OCI-M2 (cell line): ENCODE measurements around the gene KCNIP1.
"Not testable (repeated sequence)": the region's sequence is repeated elsewhere in the genome, so short reads cannot be mapped to it uniquely, and the experiment has no call there.

Experiments used
- DNase-seq: peaks from one replicate; lab custom pipeline; 2025; ENCODE audit not compliant: unreplicated experiment; lab: John Stamatoyannopoulos, UW

The KCNIP1 gene

DNA sequence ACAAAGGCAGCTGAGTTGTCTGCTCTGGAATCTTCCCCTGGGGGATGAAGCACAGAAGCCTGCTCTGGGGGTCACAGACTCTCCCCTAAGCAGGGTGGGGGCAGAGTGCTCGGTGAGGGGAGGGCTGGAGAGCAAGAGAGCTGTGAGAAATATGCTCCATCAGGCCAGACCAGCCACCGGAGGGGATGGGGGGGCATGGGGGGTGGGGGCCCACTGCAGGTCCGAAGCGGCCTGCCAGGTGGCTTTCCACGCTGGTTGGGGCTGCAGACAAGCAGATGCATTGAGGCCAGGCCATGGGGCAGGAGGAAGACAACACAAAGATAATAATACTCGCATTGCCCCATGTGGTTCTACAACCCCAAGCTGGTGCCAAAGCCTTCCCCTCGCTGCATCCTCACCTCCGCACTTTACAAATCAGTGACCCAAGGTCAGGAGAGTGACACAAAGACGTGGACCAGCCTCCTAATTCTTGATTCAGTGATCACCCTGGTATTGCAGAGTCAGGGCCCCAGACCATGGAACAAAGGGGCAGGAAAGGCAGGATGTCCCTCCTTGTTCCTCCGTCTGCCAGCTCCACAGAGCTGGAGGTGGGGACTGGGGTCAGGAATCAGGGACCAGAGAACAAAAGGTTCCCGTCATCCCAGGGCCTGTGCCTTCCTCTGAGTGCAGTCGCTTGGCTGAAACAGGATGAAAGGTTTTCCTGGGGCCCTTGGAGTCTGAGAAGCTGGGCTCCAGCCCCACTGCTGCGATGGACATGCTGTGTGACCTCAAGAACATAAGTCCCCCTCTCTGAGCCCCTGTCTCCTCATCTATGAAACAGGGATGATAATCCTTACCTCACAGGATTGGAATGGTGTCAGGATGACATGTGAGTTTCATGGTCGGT is 242.5 kb downstream of the KCNIP1 start:
- DNase-seq = no peak

DNA sequence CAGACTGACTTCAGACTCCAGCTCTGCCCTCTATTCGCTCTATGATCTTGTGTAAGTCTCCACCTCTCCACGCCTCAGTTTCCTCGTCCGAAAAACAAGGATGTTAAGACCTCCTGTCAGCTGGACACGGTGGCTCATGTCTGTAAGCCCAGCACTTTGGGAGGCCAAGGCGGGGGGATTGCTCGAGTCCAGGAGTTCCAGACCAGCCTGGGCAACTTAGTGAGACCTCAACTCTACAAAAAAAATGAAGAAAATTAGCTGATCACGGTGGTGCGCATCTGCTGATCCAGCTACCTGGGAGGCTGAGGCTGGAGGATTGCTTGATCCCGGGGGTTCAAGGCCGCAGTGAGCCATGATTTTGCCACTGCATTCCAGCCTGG is 243.1 kb downstream of the KCNIP1 start:
- DNase-seq = no peak

GRCh38 chr5:170747357-170747756 is 243.5 kb downstream of the KCNIP1 start:
- DNase-seq = no peak

DNA sequence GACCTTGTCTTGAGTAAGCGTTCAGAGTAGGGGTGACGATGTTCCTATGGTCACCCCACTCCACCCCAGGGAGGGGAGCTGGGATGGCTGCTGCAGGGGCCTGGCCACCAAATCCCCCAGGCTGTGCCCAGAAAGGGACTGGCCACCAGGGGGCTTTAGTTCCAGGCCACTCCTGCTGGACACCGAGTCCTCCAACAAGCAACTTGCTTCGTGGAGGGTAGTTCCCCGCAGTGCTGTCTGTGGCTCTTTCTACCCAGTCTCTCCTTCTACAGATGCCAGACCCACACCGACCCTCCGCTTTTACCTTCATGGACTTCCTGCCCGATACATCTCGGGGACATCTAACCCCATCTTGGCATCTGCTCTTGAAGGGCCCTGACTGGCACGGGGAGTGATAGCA is 244.0 kb downstream of the KCNIP1 start:
- no peak for DNase-seq

DNA sequence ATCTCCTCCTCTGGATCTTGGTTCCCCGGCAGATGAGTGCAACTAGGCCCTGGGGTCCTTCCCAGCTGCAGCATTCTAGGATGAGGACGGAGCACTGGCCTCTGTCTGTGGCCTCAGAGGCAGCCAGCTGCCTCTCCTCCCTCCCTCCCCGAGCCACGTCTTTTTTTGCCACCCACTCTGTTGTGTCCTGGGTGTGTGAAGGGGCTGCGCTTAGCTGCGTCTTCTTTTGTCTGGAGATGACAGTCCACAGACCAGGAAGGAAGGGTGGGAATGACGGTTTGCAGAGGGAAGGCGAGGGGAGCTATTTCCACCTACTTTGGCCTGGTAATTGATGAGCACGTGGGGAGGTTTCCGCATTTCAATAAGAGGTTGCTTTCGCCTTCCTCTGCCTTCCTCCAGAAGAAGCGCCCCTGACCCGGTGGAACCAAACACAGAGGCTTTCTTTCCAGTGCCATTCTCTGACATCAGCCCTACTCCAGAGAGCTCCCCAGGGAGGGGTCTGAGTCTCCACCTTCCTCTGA is 245.2 kb downstream of the KCNIP1 start:
- DNase-seq = no peak

DNA sequence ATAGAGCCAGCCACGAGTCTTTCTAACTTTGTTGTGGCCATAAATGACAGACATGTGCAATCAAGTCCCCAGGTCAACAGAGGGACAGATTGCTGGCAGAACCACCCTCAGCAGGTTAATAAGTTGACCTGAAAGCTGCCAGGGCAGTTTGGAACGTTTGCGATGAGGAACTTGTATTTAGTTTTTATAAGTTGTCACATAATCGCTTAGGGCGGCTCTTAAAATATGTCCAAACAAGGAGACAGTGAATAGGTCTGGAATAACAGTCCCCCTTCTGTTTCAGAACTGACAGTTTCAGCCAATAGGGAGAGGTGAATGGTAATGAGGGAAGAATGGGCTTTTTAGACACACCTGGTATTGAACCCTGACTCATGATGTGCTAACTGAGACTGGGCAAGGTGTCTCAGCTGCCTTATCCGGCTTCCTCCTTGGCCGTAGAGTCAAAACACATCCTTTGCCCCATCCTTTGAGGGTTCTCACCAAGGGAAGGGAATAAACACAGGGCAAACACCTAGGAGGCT is 246.2 kb downstream of the KCNIP1 start:
- DNase-seq = no peak

- DNase-seq = no peak
Measured at GRCh38 chr5:170750791-170751190, 247.0 kb downstream of the KCNIP1 start.

- DNase-seq = no peak
Measured at GRCh38 chr5:170751631-170752030, 247.8 kb downstream of the KCNIP1 start.

DNA sequence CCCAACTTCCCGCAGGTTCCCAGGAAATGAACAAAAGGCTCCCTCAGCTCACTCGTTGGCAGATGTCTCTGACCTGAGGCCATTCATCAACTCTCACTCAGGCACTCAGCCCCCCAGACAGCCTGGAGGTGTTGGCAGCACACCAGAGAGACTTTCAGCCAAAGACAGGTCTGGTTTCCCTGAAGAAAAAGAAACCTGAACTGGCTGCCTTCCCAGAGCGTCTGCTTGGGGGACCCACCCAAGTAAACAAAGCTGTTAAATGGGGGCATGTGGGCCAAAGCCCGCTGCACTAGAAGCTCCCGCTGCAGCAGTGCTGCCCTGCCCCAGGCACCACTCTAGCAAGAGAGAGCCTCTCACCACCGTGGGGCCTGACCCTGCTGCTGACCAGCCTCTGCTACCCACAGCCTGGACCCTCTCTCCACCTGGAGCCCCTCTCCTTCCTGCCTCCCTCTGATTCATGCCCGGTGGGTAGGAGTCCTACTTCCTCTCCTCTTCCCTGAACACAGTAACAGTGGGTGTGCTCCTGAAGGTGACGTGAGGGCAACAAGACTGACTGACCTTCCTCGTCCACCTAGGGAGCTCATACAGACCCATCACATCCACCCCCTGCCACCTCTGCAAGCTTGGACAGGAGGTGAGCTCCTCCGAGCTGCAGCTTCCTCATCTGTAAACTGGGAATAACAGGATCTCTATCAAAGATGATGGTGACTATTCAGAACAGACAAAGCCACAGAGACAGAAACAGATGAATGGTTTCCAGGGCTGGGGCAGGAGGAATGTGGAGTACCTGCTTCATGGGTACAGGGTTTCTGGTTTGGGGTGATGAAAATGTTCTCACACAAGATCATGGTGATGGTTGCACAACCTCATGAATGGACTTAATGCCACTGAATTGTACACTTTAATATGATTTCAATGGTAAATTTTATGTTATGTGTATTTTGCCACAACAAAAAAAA is 248.7 kb downstream of the KCNIP1 start:
- no peak for DNase-seq

GRCh38 chr5:170753311-170753710 is 249.5 kb downstream of the KCNIP1 start:
- no peak for DNase-seq

GRCh38 chr5:170754508-170754907 is 250.7 kb downstream of the KCNIP1 start:
- not testable (repeated sequence) for DNase-seq

DNA sequence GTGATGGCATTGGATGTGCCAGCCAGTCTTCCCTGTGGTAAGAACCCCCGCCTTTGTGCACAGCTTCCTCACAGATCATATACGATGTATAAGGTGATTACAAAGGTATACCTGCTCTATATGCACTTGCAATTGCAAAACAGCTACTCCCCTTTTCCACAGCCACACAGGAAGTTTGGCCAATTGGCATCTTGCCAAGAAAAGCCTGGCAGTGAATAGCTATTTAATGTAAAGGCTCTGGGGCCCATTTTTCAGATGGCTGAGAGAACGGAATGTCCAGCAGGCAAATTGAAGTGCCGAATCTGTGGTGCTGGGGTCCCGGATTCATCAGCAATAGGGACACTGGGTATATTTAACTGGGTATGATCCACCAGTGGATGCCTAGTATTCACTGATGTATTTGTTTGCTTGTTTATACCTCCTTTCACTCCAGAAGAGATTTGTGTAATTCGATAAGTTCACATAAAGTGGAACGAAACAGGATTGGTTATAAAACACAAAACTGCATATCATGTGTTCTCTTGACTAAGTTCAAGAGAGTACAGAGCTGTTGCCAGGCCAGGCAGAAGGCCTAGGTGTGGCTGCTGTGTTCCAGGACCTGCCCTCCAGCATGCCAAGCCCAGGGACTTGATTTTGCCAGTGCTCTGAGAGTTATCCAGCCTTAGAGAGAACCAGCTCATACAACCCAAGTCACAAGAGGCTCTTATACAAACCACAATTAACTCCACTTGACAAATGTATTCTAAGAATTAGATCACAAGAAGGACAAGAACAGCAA is 252.0 kb downstream of the KCNIP1 start:
- no peak for DNase-seq

DNA sequence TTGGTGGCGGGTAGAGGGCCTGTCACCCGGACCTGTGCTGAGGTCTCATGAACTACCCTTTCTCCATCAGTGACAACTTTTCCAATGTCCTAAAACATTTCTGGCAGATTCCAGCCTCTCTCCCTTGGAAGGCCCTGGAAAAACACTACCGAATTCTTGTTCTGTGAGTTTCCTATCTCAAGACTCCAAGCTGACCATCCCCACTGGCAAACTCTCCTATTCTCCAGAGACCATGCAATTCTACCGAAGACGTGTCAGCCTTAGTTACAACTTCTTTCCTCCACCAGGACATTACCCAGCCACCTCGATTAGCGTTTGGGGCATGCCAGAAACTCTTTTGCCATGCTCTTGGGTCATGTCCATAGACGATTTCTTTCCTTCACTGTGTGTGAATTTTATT is 252.9 kb downstream of the KCNIP1 start:
- DNase-seq = no peak

DNA sequence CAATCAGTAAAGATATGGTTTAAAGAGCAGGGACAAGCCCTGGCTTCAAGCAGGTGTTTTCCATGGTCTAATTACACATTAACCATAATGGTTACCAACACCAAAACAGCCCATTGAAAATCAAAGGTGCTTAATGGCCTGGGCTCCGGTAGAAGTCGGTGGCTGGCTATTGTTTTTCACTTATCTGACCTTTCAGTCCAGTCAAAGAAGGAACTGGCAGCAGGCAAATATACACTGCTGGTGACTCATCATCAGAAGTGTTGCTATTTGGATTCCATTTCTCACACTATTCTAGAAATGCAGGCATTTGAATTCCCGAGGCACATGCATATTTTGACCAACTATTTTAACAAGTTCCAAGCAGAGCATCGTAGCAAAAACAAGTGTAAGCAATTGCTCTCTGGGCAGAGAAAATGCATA is 253.4 kb downstream of the KCNIP1 start:
- DNase-seq = no peak

DNA sequence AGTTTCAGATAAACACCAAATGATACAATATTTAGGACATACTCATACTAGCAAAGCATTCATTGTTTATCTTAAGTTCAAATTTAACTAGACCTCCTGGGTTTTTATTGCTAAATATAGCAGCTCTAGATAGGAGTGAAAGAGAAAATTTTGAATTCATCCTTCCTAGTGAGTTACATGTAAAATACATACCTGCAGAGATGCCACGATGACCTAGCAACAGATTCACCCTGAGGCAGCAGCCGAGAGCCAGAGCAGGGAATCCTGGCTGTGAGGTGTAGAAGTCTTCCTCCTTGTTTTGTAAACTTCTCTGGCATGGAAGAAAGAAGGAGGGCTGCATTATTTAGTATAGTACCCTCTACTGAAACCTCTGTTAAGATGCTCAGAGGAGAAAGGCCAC is 253.8 kb downstream of the KCNIP1 start:
- no peak for DNase-seq

GRCh38 chr5:170758481-170758880 is 254.7 kb downstream of the KCNIP1 start:
- DNase-seq = no peak

- DNase-seq = no peak
Measured at GRCh38 chr5:170760113-170760512, 256.3 kb downstream of the KCNIP1 start.

DNA sequence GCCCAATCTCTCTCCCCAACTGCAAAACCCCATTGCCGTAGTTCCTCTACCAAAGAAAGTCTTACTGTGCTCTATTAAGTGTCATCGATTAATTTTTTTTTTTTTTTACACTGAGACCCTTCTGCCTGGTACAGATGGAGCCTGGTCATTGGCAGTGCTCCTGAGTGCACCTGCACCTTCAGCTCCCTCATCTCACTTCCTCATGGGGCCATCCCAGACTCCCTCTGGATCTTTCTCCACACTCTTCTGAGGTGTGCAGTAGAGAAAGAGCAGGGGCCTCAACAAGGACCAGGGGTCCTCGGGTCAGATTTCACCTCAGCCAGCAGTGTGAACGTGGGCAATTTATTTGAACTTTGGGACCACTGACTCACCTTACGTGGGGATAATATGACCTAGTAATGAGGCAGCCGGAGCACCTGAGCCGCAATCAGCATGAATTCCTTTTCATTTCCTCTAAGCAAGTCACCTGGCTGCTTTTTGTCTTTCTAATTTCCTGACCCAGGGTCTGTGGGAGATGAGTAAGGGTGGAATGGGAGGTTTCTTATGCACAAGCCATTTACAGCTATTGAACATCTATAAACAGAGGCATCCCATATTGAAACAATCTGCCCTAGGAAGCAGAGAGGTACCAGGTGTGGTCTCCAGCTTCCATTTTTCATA is 257.4 kb downstream of the KCNIP1 start:
- no peak for DNase-seq

DNA sequence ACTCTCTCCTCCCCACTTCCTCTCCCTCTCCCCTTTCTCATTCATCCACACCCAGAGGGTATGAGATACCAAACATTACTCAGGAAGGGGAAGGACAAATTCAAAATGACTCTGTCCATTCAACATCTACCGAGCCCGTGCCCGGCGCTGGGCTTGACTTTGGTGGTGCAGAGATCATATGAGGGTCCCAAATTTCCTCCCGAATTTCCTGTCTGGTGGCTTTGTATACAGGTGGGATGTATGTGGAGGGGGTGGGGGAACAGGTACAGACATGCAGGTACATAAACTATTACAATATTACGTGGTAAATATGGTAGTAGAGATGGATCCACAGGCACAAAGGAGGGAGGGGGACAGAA is 257.9 kb downstream of the KCNIP1 start:
- no peak for DNase-seq

GRCh38 chr5:170762298-170762697 is 258.5 kb downstream of the KCNIP1 start:
- DNase-seq = not testable (repeated sequence)
